ENCODE measurements around the gene UBE2R2. TPM values are rescaled to one million over a fixed set of nuclear protein-coding genes. Genes with fewer than 3 reads are reported as not detected.

The UBE2R2 gene
- total and polyA plus RNA-seq, 2 donors (not counting 3 experiments of a cell fraction or from before 2014, with no cell fraction given) = 23.9 to 54.3 TPM

DNA sequence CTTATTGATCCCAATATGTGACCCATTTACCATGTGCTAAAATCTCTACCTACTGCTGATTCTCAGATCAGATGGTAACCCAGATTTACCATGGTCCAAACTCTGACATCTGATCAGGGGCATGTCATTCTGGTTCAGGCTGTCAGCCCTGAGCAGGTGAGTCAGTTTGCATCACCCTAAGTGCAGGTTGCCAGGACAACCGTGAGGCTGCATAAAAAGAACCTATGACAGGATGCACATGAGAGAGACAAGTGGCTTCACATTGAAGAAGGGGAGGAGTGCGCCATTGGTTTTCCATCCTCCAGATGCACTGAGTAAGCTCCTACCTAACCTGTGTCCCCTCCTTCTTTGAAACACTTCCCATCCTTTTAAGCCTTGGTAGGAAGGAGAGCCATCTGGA is 22.4 kb upstream of the UBE2R2 start:
- H3K4me1 ChIP-seq (ENCODE audit: control insufficient read depth, extremely low read depth, insufficient read depth, low read length) = peaks cover 5% of the 10 kb centered on the region
- no peaks in the 10 kb centered on the region for H3K9me3 ChIP-seq (replicated peaks; ENCODE audit: control insufficient read depth, insufficient read depth, low read length)
- H3K9me1 ChIP-seq (replicated peaks; ENCODE audit: control insufficient read depth, extremely low read depth, insufficient read depth, low read length) = no peaks in the 10 kb centered on the region
- no TSS peak for BruUV-seq (replicated peaks)
- POLR2A ChIA-PET = no interaction called here
- no peaks in the 10 kb centered on the region for H3K79me2 ChIP-seq (ENCODE audit: control insufficient read depth, insufficient read depth, low read length)
- no peak overlapping the region for H3K4me2 ChIP-seq (ENCODE audit: insufficient read depth, low read length)
- no peak overlapping the region for H2AFZ ChIP-seq (ENCODE audit: low read depth, low read length)
- DNase-seq (ENCODE audit: low read depth, low spot score) = no peak
- no peak overlapping the region for H3K9ac ChIP-seq (replicated peaks; ENCODE audit: extremely low read depth, insufficient read depth, low read length)
- H3K36me3 ChIP-seq (ENCODE audit: control insufficient read depth in 2 of 2, extremely low read depth in 1 of 2, insufficient read depth in 2 of 2, low read length in 2 of 2) = no peaks in the 10 kb centered on the region
- dilution Hi-C loops (cut with MboI; ENCODE audit: extremely low pct_ligation_motif_present, low sequenced_read_pairs) (no loop called here), intact Hi-C loops (cut with micrococcal nuclease) (no loop called here)
- H3K4me3 ChIP-seq (replicated peaks in 1 of 3; ENCODE audit: insufficient read depth in 1 of 3, low read depth in 1 of 3, low read length in 3 of 3) = no peak overlapping the region
- TF ChIP-seq POLR2A (IDR thresholded peaks at IDR 0.05; ENCODE audit: low read depth, low read length) = no peak
- no peak for TF ChIP-seq EZH2 (IDR thresholded peaks at IDR 0.05; ENCODE audit: borderline replicate concordance, low read depth, low read length, severe bottlenecking)
- no peak for TF ChIP-seq GATA2 (IDR thresholded peaks at IDR 0.05; ENCODE audit: insufficient read depth, insufficient read length, low read depth, low read length)
- no peak for TF ChIP-seq POLR2AphosphoS5 (IDR thresholded peaks at IDR 0.05; ENCODE audit: insufficient read depth, low read depth, low read length)
- TF ChIP-seq, protein P1, sequence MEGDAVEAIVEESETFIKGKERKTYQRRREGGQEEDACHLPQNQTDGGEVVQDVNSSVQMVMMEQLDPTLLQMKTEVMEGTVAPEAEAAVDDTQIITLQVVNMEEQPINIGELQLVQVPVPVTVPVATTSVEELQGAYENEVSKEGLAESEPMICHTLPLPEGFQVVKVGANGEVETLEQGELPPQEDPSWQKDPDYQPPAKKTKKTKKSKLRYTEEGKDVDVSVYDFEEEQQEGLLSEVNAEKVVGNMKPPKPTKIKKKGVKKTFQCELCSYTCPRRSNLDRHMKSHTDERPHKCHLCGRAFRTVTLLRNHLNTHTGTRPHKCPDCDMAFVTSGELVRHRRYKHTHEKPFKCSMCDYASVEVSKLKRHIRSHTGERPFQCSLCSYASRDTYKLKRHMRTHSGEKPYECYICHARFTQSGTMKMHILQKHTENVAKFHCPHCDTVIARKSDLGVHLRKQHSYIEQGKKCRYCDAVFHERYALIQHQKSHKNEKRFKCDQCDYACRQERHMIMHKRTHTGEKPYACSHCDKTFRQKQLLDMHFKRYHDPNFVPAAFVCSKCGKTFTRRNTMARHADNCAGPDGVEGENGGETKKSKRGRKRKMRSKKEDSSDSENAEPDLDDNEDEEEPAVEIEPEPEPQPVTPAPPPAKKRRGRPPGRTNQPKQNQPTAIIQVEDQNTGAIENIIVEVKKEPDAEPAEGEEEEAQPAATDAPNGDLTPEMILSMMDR (IDR thresholded peaks at IDR 0.05; ENCODE audit: extremely low read depth in 1 of 2, insufficient read depth in 1 of 2, low read depth in 1 of 2, low read length in 2 of 2) = no peak
- no peak for TF ChIP-seq FOS (IDR thresholded peaks at IDR 0.05; ENCODE audit: borderline replicate concordance, insufficient read depth, low read length)
- no peak for TF ChIP-seq JUN (IDR thresholded peaks at IDR 0.05; ENCODE audit: borderline replicate concordance, insufficient read depth, insufficient read length, low read depth)
- TF ChIP-seq MYC (IDR thresholded peaks at IDR 0.05; ENCODE audit: low read depth, low read length) = no peak
- TF ChIP-seq, protein P2, sequence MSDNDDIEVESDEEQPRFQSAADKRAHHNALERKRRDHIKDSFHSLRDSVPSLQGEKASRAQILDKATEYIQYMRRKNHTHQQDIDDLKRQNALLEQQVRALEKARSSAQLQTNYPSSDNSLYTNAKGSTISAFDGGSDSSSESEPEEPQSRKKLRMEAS (IDR thresholded peaks at IDR 0.05; ENCODE audit: insufficient read depth, insufficient read length) = no peak
- no peaks in the 10 kb centered on the region for H4K20me1 ChIP-seq (replicated peaks; ENCODE audit: control insufficient read depth, extremely low read depth, insufficient read depth, low read length)
- H3K27ac ChIP-seq (ENCODE audit: insufficient read depth, low read depth, low read length) = no peak overlapping the region
- CTCF ChIA-PET = interaction anchor here (1.1 to 1.6 kb wide), 2 partner anchors 19 to 57 kb away, joined by 3 to 5 read pairs; no protein-coding TSS in a partner anchor
- H3K27me3 ChIP-seq (ENCODE audit: control insufficient read depth in 2 of 2, insufficient read depth in 2 of 2, low read length in 2 of 2) = no peaks in the 10 kb centered on the region
- peak; percentile 15 for FAIRE-seq
